ENCODE data around the gene NAT14. TPM values are rescaled to one million over a fixed set of nuclear protein-coding genes. Genes with fewer than 3 reads are reported as not detected.
"Not testable (repeated sequence)": the region's sequence is repeated elsewhere in the genome, so short reads cannot be mapped to it uniquely, and the experiment has no call there.

Gene NAT14
- total RNA-seq, 1 donor from 2014 or later, result 16.6 TPM

- Histone ChIP-seq H3K27ac (no peak overlapping the region), H3K4me1 (peaks cover 7% of the 10 kb centered on the region), H3K4me3 (no peak overlapping the region), H3K27me3 (ENCODE audit: low read depth) (no peaks in the 10 kb centered on the region), H3K36me3 (no peaks in the 10 kb centered on the region), H3K9me3 (no peaks in the 10 kb centered on the region)
- no peak for DNase-seq
- intact Hi-C loops (cut with DNase I), result no loop called here
- TF ChIP-seq CTCF (IDR thresholded peaks at IDR 0.05), result no peak
- no peak for ATAC-seq
These were observed 42.4 kb downstream of the NAT14 start for GRCh38 chr19:55527197-55528029.

- ATAC-seq (no peak), DNase-seq (no peak)
- H3K9me3 ChIP-seq, result no peaks in the 10 kb centered on the region
- no peak overlapping the region for H3K4me3 ChIP-seq
- intact Hi-C loops (cut with DNase I), result no loop called here
- H3K4me1 ChIP-seq, result peaks cover 7% of the 10 kb centered on the region
- H3K27me3 ChIP-seq (ENCODE audit: low read depth), result no peaks in the 10 kb centered on the region
- no peak for TF ChIP-seq CTCF (IDR thresholded peaks at IDR 0.05)
- no peaks in the 10 kb centered on the region for H3K36me3 ChIP-seq
- no peak overlapping the region for H3K27ac ChIP-seq
These were observed 43.2 kb downstream of the NAT14 start for GRCh38 chr19:55528030-55528803.

- Histone ChIP-seq H3K4me3 (no peak overlapping the region), H3K36me3 (no peaks in the 10 kb centered on the region), H3K27me3 (ENCODE audit: low read depth) (no peaks in the 10 kb centered on the region), H3K27ac (no peak overlapping the region), H3K4me1 (peaks cover 7% of the 10 kb centered on the region), H3K9me3 (no peaks in the 10 kb centered on the region)
- intact Hi-C loops (cut with DNase I), result no loop called here
- DNase-seq, result no peak
- no peak for ATAC-seq
- no peak for TF ChIP-seq CTCF (IDR thresholded peaks at IDR 0.05)
These were observed 44.7 kb downstream of the NAT14 start for GRCh38 chr19:55529636-55530234.

- DNase-seq (no peak), ATAC-seq (no peak)
- no peaks in the 10 kb centered on the region for H3K36me3 ChIP-seq
- H3K9me3 ChIP-seq, result no peaks in the 10 kb centered on the region
- no peak for TF ChIP-seq CTCF (IDR thresholded peaks at IDR 0.05)
- intact Hi-C loops (cut with DNase I), result no loop called here
- H3K4me1 ChIP-seq, result peaks cover 7% of the 10 kb centered on the region
- no peak overlapping the region for H3K4me3 ChIP-seq
- no peak overlapping the region for H3K27ac ChIP-seq
- no peaks in the 10 kb centered on the region for H3K27me3 ChIP-seq (ENCODE audit: low read depth)
These were observed 46.0 kb downstream of the NAT14 start for GRCh38 chr19:55530996-55531395.

- intact Hi-C loops (cut with DNase I); H3K27ac ChIP-seq; H3K9me3 ChIP-seq; ATAC-seq; H3K4me3 ChIP-seq; H3K27me3 ChIP-seq (ENCODE audit: low read depth); H3K36me3 ChIP-seq; DNase-seq; H3K4me1 ChIP-seq: not testable (repeated sequence)
These were observed 49.3 kb downstream of the NAT14 start for GRCh38 chr19:55534280-55534679.
